ENCODE measurements around the gene EIF4A3.
A peak's percentile ranks its signal among the peaks of the same experiment; 100 is the strongest.

Gene EIF4A3

GRCh38 chr17:80147035-80147822 is at the start of gene EIF4A3:
Gene EIF4A3, minus strand, starts transcription at chr17:80147128. Its CDS starts 167 bp downstream, at chr17:80146961.
- DNase-seq: peak; percentile 98

GRCh38 chr17:80196652-80197051 is 49.7 kb upstream of the EIF4A3 start:
- DNase-seq: peak in 1 of 2 donors; percentile 22

- peak in 1 of 2 donors; percentile 58 for DNase-seq
These were observed 49.0 kb upstream of the EIF4A3 start for GRCh38 chr17:80195671-80196529.

- DNase-seq: no peak
These were observed 48.2 kb upstream of the EIF4A3 start for GRCh38 chr17:80195141-80195540.

GRCh38 chr17:80191865-80192661 is 45.1 kb upstream of the EIF4A3 start:
- no peak for DNase-seq

- DNase-seq: no peak
These were observed 44.3 kb upstream of the EIF4A3 start for GRCh38 chr17:80191192-80191591.

- DNase-seq: no peak
These were observed 43.8 kb upstream of the EIF4A3 start for GRCh38 chr17:80190716-80191115.

GRCh38 chr17:80189611-80190010 is 42.7 kb upstream of the EIF4A3 start:
- DNase-seq: no peak

- no peak for DNase-seq
These were observed 40.6 kb upstream of the EIF4A3 start for GRCh38 chr17:80187515-80187941.

- no peak for DNase-seq
These were observed 40.2 kb upstream of the EIF4A3 start for GRCh38 chr17:80187090-80187489.

GRCh38 chr17:80185968-80186367 is 39.0 kb upstream of the EIF4A3 start:
- DNase-seq: no peak

GRCh38 chr17:80184423-80184714 is 37.4 kb upstream of the EIF4A3 start:
- DNase-seq: no peak

- DNase-seq: no peak
These were observed 36.9 kb upstream of the EIF4A3 start for GRCh38 chr17:80183581-80184422.

- no peak for DNase-seq
These were observed 35.9 kb upstream of the EIF4A3 start for GRCh38 chr17:80182845-80183223.

GRCh38 chr17:80182118-80182844 is 35.4 kb upstream of the EIF4A3 start:
- DNase-seq: no peak

- no peak for DNase-seq
These were observed 34.5 kb upstream of the EIF4A3 start for GRCh38 chr17:80181431-80181830.

GRCh38 chr17:80180192-80180591 is 33.3 kb upstream of the EIF4A3 start:
- DNase-seq: no peak

GRCh38 chr17:80177986-80178595 is 31.2 kb upstream of the EIF4A3 start:
- no peak for DNase-seq

GRCh38 chr17:80176757-80177156 is 29.8 kb upstream of the EIF4A3 start:
- DNase-seq: no peak

GRCh38 chr17:80173916-80174315 is 27.0 kb upstream of the EIF4A3 start:
- DNase-seq: no peak

- DNase-seq: no peak
These were observed 26.2 kb upstream of the EIF4A3 start for GRCh38 chr17:80173126-80173525.
